ENCODE measurements around the gene TCEAL8.

Gene TCEAL8

DNA sequence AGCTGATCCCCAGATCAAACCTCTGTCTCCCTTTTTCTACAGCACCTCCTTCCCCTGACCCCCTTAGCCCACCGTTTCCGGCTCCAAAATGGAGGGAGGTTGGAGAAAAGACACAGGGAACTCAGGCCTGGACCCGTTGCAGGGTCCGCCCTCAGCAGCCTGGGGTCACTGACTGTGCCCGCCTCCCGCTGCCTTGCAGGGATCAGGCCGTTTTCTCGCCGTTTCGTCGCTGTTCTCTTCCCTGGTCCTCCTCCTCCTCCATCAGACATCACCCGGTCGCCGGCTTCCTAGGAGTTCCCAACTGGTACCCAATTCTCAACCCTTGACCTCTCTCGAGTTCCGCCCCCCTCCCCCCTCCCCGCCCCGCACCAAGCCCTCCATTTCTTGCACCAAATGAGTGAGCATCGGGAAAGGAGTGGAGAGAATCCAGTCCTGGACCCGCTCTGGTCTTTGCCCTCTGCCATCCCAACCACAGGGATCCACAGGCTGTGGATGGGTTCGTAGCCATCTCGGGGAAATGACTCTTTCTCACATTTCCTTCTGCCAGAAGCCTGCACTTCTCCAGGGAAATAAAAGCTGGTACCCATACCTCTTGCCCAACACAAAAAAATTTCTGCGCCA lies 21.1 kb upstream of the TCEAL8 start:
- TF ChIP-seq POLR2AphosphoS5 (IDR thresholded peaks at IDR 0.05; ENCODE audit: low read depth, low read length) (no peak), SIN3A (IDR thresholded peaks at IDR 0.05; ENCODE audit: borderline replicate concordance, insufficient read depth, low read length) (no peak), TAF1 (IDR thresholded peaks at IDR 0.05; ENCODE audit: borderline replicate concordance, insufficient read depth, low read length) (no peak), FOXP2 (optimal IDR thresholded peaks at IDR 0.05; ENCODE audit: borderline replicate concordance, extremely low read depth, extremely low read length, insufficient read depth) (no peak), REST (IDR thresholded peaks at IDR 0.05; ENCODE audit: insufficient read depth in 1 of 2, low read depth in 2 of 2, low read length in 2 of 2) (no peak)

DNA sequence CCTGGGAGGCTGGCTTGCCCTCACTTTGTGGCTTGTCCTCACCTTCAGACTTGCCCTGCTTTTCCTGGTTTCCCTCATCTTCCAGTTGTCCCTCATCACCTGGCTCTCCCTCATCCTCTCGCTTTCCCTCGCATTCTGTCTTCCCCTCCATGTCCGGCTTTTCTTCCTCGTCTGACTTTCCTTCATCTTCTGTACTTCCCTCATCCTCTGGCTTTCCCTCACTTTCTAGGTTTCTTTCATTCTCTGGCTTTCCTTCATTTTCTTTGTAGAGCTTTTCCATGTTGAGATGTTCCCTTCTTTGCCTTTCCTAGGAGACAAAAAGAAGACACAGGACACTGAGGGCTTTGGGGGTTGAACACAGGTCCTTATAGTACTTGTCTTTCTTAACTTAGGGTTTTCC lies 19.3 kb upstream of the TCEAL8 start:
- TF ChIP-seq SIN3A (IDR thresholded peaks at IDR 0.05; ENCODE audit: borderline replicate concordance, insufficient read depth, low read length), result no peak
- no peak for TF ChIP-seq TAF1 (IDR thresholded peaks at IDR 0.05; ENCODE audit: borderline replicate concordance, insufficient read depth, low read length)
- TF ChIP-seq POLR2AphosphoS5 (IDR thresholded peaks at IDR 0.05; ENCODE audit: low read depth, low read length), result no peak
- TF ChIP-seq FOXP2 (optimal IDR thresholded peaks at IDR 0.05; ENCODE audit: borderline replicate concordance, extremely low read depth, extremely low read length, insufficient read depth), result no peak
- no peak for TF ChIP-seq REST (IDR thresholded peaks at IDR 0.05; ENCODE audit: insufficient read depth in 1 of 2, low read depth in 2 of 2, low read length in 2 of 2)

DNA sequence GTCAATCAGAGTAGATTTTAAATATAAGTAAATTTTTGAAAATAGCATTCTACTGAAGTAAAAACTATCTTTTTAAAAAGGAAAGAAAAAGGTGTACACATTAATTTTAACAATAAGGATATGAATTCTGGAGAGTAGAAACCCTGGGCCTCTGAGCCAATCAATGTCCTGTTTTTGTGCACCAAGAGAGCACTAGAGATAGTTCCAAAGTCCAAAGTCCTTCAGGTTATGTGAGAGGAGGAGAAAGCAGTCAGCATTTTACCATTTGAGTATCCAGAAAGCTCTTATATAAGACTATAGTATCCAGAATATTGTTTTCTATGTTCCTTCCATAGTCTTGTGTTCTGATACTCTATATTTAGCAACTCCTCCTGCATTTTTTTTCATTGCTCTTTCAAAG lies 3.3 kb upstream of the TCEAL8 start:
- TF ChIP-seq FOXP2 (optimal IDR thresholded peaks at IDR 0.05; ENCODE audit: borderline replicate concordance, extremely low read depth, extremely low read length, insufficient read depth), result no peak
- no peak for TF ChIP-seq TAF1 (IDR thresholded peaks at IDR 0.05; ENCODE audit: borderline replicate concordance, insufficient read depth, low read length)
- TF ChIP-seq SIN3A (IDR thresholded peaks at IDR 0.05; ENCODE audit: borderline replicate concordance, insufficient read depth, low read length), result no peak
- no peak for TF ChIP-seq REST (IDR thresholded peaks at IDR 0.05; ENCODE audit: insufficient read depth in 1 of 2, low read depth in 2 of 2, low read length in 2 of 2)
- TF ChIP-seq POLR2AphosphoS5 (IDR thresholded peaks at IDR 0.05; ENCODE audit: low read depth, low read length), result no peak

DNA sequence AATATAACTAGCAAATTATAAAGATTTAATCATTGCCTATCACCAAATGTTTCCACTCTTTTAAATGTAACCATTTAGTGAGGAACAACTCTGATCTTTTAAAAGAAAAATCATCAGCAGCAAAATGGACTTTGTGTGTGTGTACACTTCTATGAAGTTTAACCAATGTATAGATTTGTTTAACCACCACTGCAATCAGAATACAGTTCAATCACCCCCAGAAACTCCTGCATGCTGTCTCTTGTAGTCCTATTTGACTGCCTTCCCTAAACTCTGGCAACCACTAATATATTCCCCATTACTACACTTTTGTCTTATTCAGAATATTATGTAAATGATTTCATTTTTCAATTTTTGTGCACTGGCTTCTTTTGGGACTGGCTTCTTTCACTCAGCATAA lies 1.7 kb upstream of the TCEAL8 start:
- TF ChIP-seq TAF1 (IDR thresholded peaks at IDR 0.05; ENCODE audit: borderline replicate concordance, insufficient read depth, low read length), result no peak
- TF ChIP-seq POLR2AphosphoS5 (IDR thresholded peaks at IDR 0.05; ENCODE audit: low read depth, low read length), result no peak
- TF ChIP-seq SIN3A (IDR thresholded peaks at IDR 0.05; ENCODE audit: borderline replicate concordance, insufficient read depth, low read length), result no peak
- TF ChIP-seq REST (IDR thresholded peaks at IDR 0.05; ENCODE audit: insufficient read depth in 1 of 2, low read depth in 2 of 2, low read length in 2 of 2), result no peak
- no peak for TF ChIP-seq FOXP2 (optimal IDR thresholded peaks at IDR 0.05; ENCODE audit: borderline replicate concordance, extremely low read depth, extremely low read length, insufficient read depth)
